NCI-H146 treated with DMSO at 0.1 percent for 48 hours (cell line): ENCODE data around the gene SPOUT1.

Experiments used
- DNase-seq: peaks from one replicate; lab custom pipeline; 2025; ENCODE audit not compliant: unreplicated experiment; lab: John Stamatoyannopoulos, UW

SPOUT1 gene

GRCh38 chr9:128836509-128837145, 7.0 kb upstream of the SPOUT1 start:
- DNase-seq: no peak

GRCh38 chr9:128835246-128836210, 5.9 kb upstream of the SPOUT1 start:
- DNase-seq: no peak

GRCh38 chr9:128833696-128834095, 4.1 kb upstream of the SPOUT1 start:
- no peak for DNase-seq

GRCh38 chr9:128828719-128829452, 708 bp downstream of the SPOUT1 start:
- no peak for DNase-seq

- no peak for DNase-seq
These were observed 1.3 kb downstream of the SPOUT1 start for GRCh38 chr9:128828267-128828666.

- no peak for DNase-seq
These were observed 3.5 kb downstream of the SPOUT1 start for GRCh38 chr9:128825923-128826700.

- DNase-seq: no peak
These were observed 4.7 kb downstream of the SPOUT1 start for GRCh38 chr9:128824911-128825310.

GRCh38 chr9:128823903-128824406, 5.6 kb downstream of the SPOUT1 start:
- no peak for DNase-seq

- DNase-seq: no peak
These were observed 6.2 kb downstream of the SPOUT1 start for GRCh38 chr9:128823362-128823902.

- DNase-seq: no peak
These were observed 7.1 kb downstream of the SPOUT1 start for GRCh38 chr9:128822407-128823042.

GRCh38 chr9:128821584-128822406, 7.8 kb downstream of the SPOUT1 start:
- DNase-seq: no peak

- no peak for DNase-seq
These were observed 8.7 kb downstream of the SPOUT1 start for GRCh38 chr9:128820665-128821583.

- no peak for DNase-seq
These were observed 9.6 kb downstream of the SPOUT1 start for GRCh38 chr9:128819716-128820664.

GRCh38 chr9:128818839-128819715, 10.5 kb downstream of the SPOUT1 start:
- no peak for DNase-seq

GRCh38 chr9:128818099-128818838, 11.3 kb downstream of the SPOUT1 start, which contains the start of gene ENDOG:
ENDOG (plus strand) TSS chr9:128818500; CDS start chr9:128818685, 185 bp downstream.
- DNase-seq: peak; percentile 82
